Measurements from ENCODE around the gene ARHGEF19. TPM values are rescaled to one million over a fixed set of nuclear protein-coding genes. Genes with fewer than 3 reads are reported as not detected.
"Not testable (repeated sequence)": the region's sequence is repeated elsewhere in the genome, so short reads cannot be mapped to it uniquely, and the experiment has no call there.

ARHGEF19 gene
- polyA plus RNA-seq, 1 donor, result 2.5 TPM

DNA sequence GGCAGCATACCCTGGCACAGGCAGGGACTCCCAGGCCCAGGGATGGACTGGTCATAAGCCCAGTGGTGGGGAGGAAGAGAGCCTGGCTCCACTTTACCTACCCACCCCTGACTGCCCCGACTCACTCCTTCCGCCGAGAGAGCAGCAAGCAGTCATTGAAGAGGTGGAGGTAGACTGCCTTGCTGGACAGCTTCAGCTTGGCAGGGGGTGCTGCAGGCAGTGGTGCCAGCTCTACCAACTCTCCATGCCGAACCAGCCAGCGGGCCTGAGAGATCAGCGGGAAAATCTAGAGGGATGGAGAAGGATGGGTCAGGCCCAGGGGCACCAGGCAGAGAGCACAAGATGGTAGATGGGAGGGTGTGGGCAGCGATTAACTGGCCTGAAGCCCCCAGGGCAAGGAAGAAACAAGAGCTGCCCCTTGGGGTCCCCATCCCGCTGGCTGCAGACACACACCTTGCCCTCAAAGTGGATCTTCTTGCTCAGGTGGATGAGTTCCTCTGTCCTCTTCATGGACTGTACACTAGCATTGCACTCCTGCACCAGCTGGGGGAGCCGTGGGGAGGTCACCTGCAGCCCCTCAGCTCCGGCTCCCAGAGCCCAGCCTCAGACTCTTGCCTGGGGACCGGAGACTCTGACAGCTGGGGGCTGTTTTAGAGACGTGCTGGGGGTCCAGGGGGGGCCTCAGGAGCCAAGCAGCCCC, 7.7 kb downstream of the ARHGEF19 start:
- DNase-seq (ENCODE audit: low read depth), result no peak

DNA sequence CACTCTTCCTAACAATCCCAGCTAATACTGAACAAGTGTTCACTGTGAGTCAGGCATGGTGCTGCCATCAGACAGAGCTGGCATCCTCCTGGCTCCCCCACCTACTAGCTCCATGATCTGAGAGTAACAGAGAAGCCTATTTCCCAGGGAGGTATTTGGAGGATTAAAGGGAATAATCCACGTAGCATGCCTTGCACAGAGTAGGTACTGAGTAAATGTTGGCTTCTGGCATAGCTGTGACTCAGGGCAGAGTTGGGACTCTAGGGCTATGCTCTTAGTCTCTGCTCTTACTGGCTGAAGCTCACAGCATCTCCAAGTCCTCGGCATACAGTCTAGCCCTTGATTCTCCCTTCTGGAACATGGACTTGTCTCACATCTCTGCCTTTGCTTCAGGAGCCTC, 8.2 kb downstream of the ARHGEF19 start:
- DNase-seq (ENCODE audit: low read depth), result no peak

DNA sequence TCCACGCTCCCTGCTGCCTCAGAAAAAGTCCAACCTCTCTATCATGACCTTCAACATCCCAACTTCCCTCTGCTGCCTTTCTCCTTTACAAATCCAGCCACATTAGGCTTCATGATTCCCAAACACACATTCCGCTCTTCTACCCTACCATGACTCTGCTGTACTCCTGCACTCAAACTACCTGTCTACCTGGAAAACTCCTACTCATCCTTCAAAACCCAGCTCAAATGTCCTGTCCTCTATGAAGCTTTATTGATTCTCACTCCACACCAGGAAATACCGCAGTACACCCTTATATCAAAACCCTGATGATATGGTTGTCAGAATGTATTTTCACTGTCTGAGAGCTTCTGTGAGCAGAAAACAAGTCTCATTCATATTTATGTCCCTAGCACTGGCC, 8.9 kb downstream of the ARHGEF19 start:
- DNase-seq (ENCODE audit: low read depth), result no peak

DNA sequence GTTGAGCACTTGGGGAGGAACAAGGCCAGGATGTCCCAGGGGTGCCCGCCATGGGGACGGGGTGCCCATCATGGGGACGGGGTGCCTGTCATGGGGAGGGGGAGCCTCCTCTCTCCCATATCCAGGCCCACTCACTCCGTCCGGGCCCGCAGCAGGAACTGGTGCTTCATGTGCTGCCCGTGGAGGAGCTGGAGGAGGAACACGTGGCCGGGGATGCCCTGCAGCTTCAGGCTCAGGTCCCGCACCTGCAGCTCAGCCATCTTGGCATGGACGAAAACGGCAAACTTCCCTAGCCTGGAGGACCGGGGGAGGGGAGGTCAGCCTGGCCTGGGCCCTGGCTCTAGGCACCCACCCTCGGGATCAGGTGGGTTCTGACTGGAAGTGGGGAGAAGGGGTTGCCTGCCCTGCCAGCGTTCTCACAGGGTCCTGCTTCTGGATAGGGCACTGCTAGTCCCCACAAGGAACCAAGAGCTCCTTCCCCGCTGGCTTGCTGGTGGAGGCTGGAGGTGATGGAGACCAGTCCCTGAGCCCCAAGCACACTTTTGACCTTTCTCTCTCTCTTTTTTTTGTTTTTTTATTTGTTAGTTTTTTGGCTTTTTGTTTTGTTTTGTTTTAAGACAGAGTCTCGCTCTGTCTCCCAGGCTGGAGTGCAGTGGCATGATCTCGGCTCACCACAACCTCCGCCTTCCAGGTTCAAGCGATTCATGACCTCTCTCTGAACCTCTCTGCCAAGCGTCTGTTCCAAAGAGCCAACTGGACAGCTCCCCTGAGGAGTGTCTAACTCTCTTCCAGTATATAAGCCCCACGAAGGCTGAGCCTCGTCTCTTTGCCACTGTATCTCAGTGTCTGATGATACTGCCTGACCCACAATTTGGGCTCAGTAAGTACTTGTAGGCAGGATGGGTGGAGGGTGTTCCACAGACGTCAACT, 9.9 kb downstream of the ARHGEF19 start:
- DNase-seq (ENCODE audit: low read depth), result no peak

DNA sequence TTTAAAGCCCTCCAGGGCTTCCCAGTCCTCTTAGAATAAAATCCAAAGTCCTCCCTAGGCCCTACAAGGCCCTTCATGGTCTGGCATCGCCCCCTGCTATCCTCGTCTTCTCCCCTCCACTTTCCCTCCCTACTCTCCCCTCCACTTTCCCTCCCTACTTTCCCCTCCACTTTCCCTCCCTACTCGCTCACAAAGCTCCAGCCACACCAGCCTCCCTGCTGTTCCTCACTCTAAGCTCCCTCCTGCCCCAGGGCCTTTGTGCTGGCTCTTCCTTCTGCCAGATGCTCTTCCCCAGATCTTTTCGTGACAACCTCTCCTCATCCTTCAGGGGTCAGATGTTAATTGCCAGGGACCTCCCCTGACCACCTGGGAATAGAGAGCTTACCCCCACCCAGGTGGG, 12.8 kb downstream of the ARHGEF19 start:
- DNase-seq (ENCODE audit: low read depth), result no peak

DNA sequence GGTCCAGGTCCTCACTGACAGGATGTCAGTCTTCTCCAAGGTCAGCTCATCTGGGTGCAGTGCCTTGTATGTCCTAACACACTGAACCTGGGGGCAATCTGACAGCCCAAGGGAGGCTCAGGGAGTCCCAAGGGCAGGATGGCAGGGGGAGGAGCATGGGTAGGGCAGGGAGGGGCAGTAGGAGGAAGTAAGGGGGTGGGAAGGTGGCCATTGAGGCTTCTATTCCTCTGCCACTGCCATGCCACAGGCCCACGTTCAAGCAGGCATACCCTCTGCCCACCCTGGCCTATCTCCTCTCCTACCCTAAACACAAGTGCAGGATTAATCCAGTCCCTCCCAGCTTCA, 13.3 kb downstream of the ARHGEF19 start:
- no peak for DNase-seq (ENCODE audit: low read depth)

DNA sequence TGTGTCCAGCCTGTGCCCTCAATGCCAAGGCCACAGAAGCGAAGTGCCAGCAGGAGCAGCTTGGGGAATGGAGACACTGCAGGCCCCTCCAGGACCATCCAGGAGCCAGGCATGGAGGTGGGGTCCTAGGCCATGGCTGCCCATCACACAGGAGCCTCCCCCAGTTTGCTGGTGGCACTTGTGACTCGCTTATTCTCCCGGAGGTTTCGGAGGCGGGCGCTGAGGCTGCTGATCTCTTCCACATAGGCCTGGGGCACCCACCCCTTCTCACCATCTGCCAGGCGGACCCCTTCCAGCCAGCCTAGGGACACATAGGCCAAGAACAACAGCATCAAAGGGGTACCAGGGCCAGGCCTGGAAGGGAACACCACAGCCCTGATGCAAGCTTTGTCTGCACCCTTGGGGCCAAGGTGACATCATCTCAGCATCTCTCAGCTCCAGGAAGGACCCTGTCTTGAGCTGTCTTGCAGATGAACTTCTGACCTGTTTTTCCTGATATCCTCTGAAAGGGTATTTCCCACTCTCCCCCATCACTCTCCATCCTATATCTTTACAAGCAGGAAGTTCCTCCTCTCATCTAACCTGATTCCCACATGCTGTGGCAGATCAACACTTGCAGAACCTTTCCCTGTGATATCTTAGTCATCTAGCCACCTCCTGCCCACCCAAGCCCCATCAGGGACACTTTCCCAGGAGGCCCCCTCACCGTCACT, 13.9 kb downstream of the ARHGEF19 start:
- no peak for DNase-seq (ENCODE audit: low read depth)

DNA sequence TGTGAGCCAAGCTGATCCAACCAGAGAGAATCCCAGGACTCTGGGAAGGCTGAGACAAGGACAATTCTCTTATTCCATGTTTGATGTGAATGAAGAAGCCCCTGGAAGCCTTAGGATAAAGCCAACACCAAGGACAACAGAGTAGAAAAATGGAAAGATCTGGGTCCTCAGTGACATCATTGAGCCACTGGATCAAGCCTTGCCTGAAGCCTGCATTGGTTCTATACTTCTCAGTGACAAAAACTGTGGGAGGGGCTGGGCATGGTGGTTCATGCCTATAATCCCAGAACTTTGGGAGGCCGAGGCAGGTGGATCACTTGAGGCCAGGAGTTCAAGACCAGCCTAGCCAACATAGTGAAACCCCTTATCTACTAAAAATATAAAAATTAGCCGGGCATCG, 15.6 kb downstream of the ARHGEF19 start:
- DNase-seq (ENCODE audit: low read depth), result no peak

DNA sequence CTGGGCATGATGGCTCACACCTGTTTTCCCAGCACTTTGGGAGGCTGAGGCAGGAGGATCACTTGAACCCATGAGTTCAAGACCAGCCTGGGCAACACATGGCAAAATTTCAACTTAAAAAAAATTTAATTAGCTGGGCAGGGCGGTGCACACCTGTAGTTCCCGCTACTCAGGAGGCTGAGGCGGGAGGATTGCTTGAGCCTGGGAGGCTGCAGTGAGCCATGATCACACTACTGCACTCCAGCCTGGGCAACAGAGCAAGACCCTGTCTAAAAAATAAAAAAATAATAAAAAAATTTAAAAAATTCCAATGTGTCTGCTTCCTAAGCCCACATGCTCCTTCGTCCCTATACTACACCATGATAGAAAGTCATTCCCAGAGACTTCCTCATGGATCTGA, 16.3 kb downstream of the ARHGEF19 start:
- not testable (repeated sequence) for DNase-seq (ENCODE audit: low read depth)

DNA sequence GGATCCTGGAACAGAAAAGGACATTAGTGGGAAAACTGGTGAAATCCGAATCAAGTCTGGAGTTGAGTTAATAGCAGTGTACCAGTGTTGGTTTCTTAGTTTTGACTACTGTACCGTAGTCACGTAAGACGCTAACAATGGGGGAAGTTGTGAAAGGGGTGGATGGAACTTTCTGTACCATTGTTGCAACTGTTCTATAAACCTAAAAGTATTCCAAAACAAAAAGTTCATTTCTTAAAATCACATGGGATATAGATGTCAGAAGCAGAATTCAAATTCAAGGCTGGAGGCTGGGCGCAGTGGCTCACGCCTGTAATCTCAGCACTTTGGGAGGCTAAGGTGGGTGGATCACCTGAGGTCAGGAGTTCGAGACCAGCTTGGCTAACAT, 16.9 kb downstream of the ARHGEF19 start:
- no peak for DNase-seq (ENCODE audit: low read depth)

DNA sequence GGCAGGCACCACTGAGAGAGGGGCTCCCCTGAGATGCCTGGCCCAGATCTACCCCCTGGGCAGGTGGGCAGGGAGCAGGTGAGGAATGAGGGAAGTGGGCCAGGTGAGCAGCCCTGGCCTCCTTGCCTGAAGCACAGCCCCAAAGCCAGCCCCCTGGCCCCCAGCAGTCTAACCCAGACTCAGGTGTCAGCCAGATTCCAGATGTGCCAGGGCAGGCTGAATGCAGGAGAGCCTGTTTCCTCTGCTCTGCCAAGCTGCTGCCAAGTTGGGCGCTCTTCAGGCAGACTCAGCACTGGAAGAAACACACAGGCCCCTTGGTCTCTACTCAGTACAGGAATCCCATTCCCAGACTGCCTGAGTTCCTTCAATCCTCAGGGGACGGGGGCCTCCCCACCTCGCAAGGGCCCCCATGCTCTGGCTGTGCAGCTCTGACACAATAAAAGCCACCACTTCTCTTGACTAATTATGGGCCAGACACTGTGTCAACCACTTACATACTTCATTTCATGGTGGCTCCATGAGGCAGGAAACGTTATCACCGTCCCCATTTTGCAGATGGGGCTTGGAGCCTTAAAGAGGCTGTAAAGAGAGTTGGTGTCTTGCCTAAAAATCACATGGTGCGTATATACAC, 20.4 kb downstream of the ARHGEF19 start:
- DNase-seq (ENCODE audit: low read depth), result no peak

DNA sequence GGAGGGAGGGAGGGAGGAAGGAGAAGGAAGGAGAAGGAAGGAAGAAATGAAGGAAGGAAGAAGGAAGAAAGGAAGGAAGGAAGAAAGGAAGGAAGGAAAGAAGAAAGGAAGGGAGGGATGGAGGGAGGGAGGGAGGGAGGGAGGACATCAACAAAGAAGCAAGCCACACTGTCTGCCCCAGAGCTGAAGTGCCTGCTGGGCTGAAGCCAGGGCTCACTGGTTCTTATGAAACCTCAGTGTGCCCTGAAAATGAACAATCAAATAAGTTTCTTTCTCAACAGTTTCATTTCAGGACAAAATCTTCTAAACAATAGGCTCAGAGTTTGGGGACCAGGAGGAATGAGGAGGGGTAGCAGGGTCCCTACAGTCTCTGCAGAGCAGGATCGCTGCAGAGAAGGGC, 21.1 kb downstream of the ARHGEF19 start:
- no peak for DNase-seq (ENCODE audit: low read depth)

DNA sequence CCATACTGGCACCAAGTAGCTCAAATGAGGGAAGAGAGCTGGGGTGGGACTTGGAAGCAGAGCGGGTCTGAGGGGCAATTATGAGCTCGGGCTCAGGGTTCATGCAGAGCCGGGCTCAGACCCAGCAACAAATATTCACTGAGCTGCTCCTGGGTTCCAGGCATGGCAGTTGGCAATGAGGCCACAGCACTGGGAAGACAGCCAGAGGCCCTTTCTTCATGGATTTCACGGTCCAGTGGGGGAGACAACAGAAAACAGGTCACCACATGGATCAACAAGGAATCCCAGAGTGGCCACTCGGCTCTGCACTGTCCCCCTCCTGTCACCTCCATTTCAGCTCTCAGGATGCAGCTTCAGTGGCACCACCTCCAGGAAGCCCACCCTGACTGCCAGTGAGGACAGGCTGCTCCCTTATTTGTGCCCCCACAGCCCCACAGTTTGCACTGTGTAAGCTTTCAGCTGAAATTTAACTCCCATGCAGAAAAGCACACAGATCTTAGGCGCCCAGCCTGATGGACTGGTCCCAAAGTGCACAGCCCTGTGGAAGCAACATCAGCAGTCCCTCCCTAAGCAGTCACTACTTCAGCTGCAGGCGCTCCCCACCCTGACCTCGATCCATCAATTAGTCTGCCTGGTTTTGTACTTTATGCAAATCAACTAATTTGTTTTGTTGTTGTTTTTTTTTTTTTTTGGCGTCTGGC, 22.4 kb downstream of the ARHGEF19 start:
- no peak for DNase-seq (ENCODE audit: low read depth)

DNA sequence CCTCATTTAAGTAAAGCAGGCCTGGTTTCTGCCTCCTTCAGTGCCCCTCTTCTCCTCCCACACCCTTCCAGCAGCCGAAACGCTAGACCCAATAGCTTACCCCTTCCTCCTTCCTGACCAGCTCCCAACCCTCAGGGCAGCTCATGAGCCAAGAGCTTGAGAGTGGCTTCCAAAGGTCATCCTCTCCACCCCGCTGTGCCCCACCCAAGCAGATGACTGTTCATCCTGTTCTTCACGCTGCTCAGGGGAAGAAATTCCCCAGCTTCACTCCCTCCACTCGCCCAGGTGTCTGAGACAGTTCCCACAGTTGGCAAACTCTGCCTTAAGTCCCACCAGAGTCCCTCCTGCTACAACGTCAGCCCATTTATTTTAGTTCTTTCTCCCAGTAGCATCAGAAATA, 23.4 kb downstream of the ARHGEF19 start:
- DNase-seq (ENCODE audit: low read depth), result no peak

DNA sequence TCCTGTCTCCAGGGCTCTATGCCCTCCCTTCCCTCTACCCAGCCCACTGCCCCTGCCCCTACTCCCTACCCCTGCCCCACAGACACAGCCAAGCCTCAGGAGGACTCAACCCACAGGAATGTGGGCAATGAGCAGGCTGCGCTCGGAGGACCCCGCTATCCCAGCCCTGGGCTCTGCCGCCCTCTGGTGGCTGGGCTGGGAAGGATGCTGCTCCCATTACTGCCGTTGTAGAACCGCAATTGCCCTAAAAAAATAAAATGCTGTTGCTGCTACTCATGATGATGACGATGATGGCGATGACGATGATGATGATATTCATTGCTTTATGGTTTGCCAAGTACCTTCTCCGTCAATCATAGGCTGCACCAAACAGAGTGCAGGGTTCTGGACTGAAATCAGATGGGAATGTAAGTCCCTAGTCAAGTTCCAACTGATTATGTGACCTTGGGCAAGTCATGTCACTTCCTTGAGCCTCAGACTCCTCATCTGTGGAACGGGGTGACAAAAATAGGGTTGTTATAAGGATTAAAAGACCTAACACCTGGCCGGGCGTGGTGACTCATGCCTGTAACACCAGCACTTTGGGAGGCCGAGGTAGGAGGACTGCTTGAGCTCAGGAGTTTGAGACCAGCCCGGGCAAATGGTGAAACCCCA, 24.6 kb downstream of the ARHGEF19 start:
- DNase-seq (ENCODE audit: low read depth), result no peak

DNA sequence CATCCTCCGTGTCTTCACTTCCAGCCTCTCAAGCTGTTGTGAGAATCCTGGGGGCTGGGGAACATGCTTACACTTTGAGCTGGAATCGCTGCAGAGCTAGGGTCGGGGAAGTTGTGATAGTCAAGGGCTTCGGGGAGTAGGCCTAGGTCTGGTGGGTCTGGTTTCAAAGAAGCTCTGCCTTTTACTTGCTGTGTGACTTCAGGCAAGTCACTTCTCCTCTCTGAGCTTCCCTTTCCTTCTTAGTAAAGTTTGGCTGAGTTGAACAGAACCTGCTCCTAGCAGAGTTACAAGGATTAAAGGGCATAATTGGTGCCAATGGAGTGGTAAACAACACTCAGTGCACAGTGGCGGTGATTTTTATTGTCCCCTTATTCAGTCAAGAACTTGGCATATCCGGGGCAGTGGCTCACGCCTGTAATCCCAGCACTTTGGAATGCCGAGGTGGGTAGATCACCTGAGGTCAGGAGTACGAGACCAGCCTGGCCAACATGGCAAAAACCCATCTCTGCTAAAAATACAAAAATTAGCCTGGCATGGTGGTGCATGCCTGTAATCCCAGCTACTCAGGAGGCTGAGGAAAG, 25.7 kb downstream of the ARHGEF19 start:
- no peak for DNase-seq (ENCODE audit: low read depth)

DNA sequence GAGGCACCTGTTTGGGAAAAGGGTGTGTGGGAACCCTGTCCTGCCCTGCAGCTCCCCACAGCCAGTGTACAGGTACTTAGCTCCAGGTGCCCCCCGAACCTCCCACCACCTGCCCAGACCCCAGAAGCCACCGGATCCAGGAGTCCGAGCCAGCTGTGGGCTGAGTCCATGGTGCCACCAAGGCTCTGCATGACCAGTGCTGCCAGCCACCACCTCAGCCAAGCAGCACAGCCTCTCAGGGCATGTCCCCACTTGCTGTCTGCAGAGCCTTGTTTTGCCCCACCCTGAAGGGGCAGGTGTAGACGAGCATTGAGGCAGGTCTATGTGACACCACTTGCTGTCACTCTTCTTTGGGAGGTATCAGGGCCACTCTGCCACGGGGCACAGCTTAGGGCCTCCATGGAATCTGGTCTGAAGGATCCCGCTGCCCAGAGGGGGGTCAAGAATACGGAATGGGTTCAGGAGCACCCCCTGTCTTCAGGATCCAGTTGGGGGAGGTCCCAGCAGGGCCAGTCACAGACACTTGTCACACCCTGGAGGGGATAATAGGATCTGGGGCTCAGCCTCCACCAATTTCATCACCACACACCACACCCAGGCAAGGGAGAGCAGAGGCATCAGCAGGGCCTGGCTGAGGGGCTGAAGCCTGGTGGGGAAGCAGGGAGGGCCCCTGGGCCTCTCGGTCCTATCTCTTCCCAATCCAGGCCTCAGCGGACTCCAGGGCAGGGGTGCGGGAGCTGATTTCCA, 27.7 kb downstream of the ARHGEF19 start:
- no peak for DNase-seq (ENCODE audit: low read depth)

DNA sequence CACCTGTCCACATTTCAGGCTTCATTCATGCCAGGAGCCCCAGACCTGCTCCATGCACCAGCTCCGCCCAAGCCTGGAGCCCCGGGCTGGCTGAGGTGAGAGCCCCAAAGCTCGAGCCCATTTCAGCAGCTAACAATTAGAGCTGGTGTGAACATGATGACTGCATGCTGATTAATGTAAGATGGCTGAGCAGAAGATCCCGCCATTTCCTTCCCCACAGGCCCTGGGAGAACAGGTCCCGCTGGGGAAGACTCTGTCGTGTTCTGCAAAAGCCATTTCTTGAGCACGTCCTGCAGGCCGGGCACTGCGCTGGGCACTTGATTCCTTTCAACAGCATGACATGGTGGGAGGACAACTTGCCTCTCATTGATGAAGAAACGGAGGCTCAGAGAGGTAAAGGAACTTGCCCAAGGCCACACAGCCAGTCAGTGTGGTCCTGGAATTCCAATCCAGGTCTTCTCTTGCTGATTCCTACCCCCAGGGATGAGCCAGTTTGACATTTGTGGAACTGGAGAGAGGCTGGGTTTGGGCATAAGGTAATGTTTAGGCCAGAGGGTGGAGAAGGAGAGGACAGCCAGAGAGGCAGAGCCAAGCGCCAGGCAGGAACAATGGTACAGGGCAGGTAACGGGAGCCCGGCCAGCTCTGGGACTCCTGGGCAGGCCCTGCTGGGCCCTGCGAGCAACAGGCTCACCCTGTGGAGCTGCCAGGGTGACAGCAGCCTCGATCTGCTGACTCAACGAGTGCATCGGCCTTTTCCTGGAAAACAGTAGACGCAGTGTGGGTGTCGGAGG, 28.5 kb downstream of the ARHGEF19 start:
- DNase-seq (ENCODE audit: low read depth), result no peak

DNA sequence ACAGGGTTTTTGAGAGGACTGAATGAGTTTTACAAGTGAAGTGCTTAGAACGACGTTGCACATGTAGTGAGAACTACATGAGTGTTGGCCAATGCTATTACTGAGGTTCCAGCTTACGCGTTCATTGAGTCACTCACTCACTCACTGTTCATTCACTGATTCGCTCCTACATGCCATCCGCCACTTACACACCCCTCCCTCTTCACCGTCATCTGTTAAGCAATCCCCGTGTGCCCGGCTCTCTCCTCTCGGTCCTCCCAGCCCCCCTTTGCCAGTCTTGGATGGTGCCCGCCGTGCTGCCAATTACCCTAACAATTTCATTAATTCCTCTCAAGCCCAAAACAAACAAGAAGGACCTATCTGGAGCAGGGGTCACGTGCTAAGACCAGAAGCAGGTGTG, 29.3 kb downstream of the ARHGEF19 start:
- DNase-seq (ENCODE audit: low read depth), result no peak

All from forelimb muscle (tissue), 1 donor.